GM21515 (cell line): ENCODE measurements around the gene AGFG2.
A peak's percentile ranks its signal among the peaks of the same experiment; 100 is the strongest.

Source experiments
- ATAC-seq: cut with Tn5 transposase; IDR thresholded peaks from one replicate; pipeline ENCODE4 v1.9.1; 2021; ENCODE audit not compliant: unreplicated experiment

AGFG2 gene

DNA sequence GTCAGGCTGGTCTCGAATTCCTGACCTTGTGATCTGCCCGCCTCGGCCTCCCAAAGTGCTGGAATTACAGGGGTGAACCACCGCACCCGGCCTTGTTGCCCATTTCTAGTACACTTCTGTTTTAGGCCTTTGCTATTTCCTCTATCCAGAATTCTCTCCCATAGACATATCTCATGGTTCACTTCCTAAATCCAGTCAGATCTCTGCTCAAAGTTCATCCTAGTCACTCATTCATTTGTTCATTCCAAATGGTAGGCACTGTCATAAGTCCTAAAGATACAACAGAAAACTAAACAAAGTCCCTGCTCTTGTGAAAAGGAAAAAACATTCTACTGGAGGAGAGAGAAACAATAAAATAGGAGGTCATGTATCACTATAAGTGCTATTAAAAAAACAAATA is 71.0 kb downstream of the AGFG2 start:
- ATAC-seq: no peak

DNA sequence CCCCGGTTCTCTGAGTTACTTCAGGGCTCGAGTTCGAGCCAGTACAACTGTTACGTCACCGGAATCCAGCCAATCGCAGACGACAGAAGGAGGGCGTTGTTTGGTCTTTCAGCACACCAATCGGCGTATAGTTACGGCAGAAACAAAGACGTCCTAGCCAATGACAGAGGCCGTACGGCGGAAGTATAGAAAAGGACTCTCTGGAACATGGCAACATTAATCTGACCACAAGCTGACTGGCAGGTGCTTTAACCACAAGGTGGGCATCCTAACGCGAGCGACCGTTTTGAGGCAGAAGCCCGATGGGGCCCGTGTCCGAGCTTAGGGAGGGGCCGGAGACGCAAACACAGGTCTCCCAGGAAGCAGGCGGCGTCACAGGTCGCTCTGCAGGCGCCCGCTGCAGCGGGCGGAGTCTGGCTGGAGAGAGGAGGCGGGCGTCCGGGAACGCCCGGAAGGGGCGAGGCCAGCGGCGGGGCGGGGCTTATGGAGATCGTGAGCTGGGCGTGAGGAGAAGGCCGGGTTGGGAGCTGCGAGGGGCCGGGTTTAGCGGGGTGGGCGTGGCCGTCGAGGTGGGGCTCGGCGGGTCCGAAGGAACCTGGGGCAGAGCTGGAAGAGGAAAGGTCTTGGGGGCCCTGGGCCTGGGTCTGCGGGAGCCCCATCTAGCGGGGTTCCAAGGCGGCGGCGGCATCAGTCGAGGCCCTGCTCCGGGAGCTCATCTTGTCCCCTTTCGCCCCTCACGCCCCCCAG is 73.2 kb downstream of the AGFG2 start, which contains the start of gene MOSPD3:
Gene MOSPD3, plus strand, starts transcription at position 558 of the 747 bp plus-strand sequence. CDS start 252 bp downstream, outside the sequence.
- ATAC-seq: peak; percentile 88

DNA sequence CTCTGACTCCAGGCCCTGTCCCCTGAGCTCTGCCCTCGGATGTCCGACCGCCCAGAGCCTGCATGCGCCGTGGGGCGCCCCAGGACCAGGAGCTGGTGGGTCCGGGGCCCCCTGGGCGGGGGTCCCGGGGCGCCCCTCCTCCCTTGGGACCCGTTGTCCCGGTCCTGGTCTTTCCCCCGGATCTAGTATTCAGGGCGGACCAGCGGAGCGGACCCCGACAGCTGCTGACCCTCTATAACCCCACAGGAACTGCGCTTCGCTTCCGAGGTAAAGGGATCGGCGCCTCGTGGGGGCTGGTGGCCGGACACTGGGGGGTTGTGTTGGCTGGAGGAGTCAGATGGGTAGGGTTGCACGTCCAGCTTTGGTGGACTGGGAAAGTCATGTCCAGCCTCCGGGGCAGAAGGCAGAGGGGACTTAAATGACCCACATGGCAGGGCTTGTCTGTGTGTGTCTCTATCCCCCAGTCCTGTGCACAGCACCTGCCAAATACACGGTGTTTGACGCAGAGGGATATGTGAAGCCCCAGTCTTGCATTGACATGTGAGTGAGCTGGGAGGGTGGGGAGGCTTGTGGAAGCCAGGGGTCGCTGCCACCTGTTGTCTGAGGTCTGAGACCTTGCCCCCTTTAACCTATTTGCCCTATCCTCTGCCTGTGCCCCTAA is 73.9 kb downstream of the AGFG2 start:
- peak; percentile 3 for ATAC-seq

DNA sequence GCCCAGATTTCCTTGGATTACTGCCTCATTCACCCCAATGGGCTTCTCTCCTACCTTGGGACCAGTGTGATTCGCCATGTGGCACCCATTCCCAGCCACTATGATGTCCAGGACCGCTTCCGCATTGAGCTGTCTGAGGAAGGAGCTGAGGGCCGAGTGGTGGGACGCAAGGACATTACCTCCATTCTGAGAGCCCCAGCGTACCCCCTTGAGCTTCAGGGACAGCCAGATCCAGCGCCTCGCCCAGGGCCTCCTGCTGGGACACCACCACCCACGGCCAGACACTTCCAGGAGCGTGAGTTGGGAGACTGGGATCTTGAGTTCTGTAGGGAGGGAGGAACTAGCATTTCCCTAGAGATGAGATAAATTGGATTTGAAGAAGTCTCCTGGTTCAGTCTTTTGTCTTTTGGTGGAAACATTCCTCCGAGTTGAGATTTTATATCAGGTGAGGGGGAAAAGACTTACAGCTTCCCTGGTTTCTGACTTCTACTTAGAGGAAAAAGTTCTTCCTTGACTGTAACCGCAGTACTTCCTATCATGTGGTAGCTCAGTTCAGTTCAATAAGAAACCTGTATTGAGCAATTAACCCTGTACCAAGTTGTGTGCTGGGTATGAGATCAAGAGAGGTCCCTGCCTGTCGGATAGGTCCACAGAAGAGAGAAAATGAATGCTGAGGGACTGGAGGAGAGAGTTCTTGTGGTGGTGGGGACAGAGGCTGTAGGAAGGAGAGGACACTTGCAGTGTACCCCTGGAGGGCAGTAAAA is 74.6 kb downstream of the AGFG2 start:
- ATAC-seq: no peak

DNA sequence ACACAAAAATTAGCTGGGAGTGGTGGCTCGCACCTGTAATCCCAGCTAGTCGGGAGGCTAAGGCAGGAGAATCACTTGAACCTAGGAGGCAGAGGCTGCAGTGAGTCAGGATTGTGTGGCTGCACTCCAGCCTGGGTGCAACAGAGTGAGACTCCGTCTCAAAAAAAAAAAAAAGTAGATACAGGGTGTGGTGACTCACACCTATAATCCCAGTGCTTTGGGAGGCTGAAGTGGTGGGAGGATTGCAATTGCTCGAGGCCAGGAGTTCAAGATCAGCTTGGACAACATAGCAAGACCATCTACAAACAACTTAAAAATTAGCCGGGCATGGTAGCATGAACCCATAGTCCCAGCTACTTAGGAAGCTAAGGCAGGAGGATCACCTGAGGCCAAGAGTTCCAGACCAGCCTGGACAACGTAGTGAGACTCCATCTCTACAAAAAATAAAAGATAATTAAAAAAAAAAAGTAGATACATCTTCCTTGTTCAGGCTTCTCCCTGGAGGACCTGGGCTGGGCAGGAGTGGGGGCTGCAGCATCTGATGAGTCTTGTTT is 75.4 kb downstream of the AGFG2 start:
- no peak for ATAC-seq
